HCT116 (cell line): ENCODE results near the gene ADD1. TPM values are rescaled to one million over a fixed set of nuclear protein-coding genes. Genes with fewer than 3 reads are reported as not detected.

Source experiments
- ATAC-seq: fragments of 200-7000 bp; cut with Tn5 transposase; 2 replicates; pipeline ENCODE4 v1.9.1; 2020; ENCODE audit warnings: mild to moderate bottlenecking, moderate library complexity
- BruUV-seq: library from RNA; stranded (reverse); fragments of 400-500 nt; replicated peaks from 2 replicates; lab custom pipeline; 2021; lab: Mats Ljungman, UMichigan
- CTCF ChIA-PET: fragments of 300-600 bp; sonication (Branson Sonifier 250); formaldehyde crosslinking; loops from one replicate; lab custom pipeline; 2021; ENCODE audit warnings: antibody characterized with exemption; lab: Charles Lee
- POLR2A ChIA-PET: fragments of 300-600, 350-600 bp; sonication (Branson Sonifier 250); formaldehyde crosslinking; loops from one replicate; lab custom pipeline; 2021; ENCODE audit warnings: antibody characterized with exemption; lab: Charles Lee
- RAD21 ChIA-PET, 2 experiments: fragments of 300-600 bp; sonication (Branson Sonifier 250); formaldehyde crosslinking; loops; one replicate each; lab custom pipeline; 2023; ENCODE audit warnings: low total read pairs in 2 of 2; ENCODE audit not compliant: uncharacterized antibody in 2 of 2, unreplicated experiment in 2 of 2, low non-redundant PET in 1 of 2; lab: Charles Lee
- DNase-seq: peaks from one replicate; pipeline ENCODE4 v3.0.0-alpha.2; 2010; ENCODE audit warnings: low read depth, low spot score
- H2AFZ ChIP-seq: fragments of 200-600 bp; shearing (Covaris generic), sonication (generic); 2 replicates; pipeline ENCODE4 v1.6.1; 2017; ENCODE audit warnings: low read depth, mixed run types, mixed read lengths, antibody characterized with exemption, low read length; ENCODE audit not compliant: poor library complexity, severe bottlenecking
- H3K27ac ChIP-seq: 2 replicates; pipeline ENCODE4 v1.5.1; 2012; ENCODE audit warnings: low read depth, low read length
- H3K27me3 ChIP-seq: fragments of 200-600 bp; sonication (generic); 2 replicates; pipeline ENCODE4 v1.6.1; 2016; ENCODE audit warnings: mixed run types, low read length, mixed read lengths; ENCODE audit not compliant: insufficient read depth
- H3K36me3 ChIP-seq, 2 experiments: fragments of 200-500 bp in 1 of 2; fragments of 200-600 bp in 1 of 2; sonication (Bioruptor generic) in 1 of 2; sonication (generic) in 1 of 2; 2 replicates each; pipeline versions ENCODE4 v1.5.1 to v1.6.1; 2014 to 2016; ENCODE audit warnings: low read length in 2 of 2, inconsistent platforms in 1 of 2, mixed read lengths in 1 of 2, mixed run types in 1 of 2; ENCODE audit not compliant: insufficient read depth in 2 of 2, control insufficient read depth in 1 of 2
- H3K4me1 ChIP-seq, 2 experiments: fragments of 200-600 bp in 1 of 2; sonication (generic) in 1 of 2; 2 replicates each; pipeline versions ENCODE4 v1.5.1 to v1.6.1; 2012 to 2017; ENCODE audit warnings: low read length in 2 of 2, inconsistent platforms in 1 of 2, mild to moderate bottlenecking in 1 of 2, mixed read lengths in 1 of 2, mixed run types in 1 of 2, moderate library complexity in 1 of 2; ENCODE audit not compliant: insufficient read depth in 2 of 2, control insufficient read depth in 1 of 2
- H3K4me2 ChIP-seq: fragments of 200-600 bp; sonication (generic); 2 replicates; pipeline ENCODE4 v1.6.1; 2017; ENCODE audit warnings: mixed run types, low read length, mixed read lengths
- H3K4me3 ChIP-seq, 2 experiments: fragments of 200-600 bp in 1 of 2; sonication (generic) in 1 of 2; replicated peaks in 1 of 2; 2 replicates each; pipeline ENCODE4 v1.5.1; 2011 to 2016; ENCODE audit warnings: low read length in 2 of 2, control low read depth in 1 of 2, low read depth in 1 of 2, mild to moderate bottlenecking in 1 of 2, mixed read lengths in 1 of 2, mixed run types in 1 of 2
- H3K79me2 ChIP-seq: fragments of 200-600 bp; sonication (generic); 2 replicates; pipeline ENCODE4 v1.6.1; 2017; ENCODE audit warnings: mild to moderate bottlenecking, mixed run types, low read length, moderate library complexity, mixed read lengths; ENCODE audit not compliant: insufficient read depth
- H3K9ac ChIP-seq: fragments of 200-600 bp; sonication (generic); 2 replicates; pipeline ENCODE4 v1.6.1; 2016; ENCODE audit warnings: low read length, mixed read lengths
- H3K9me2 ChIP-seq: fragments of 200-600 bp; sonication (generic), shearing (Covaris generic); 2 replicates; pipeline ENCODE4 v1.6.1; 2017; ENCODE audit warnings: mixed run types, mild to moderate bottlenecking, moderate library complexity; ENCODE audit not compliant: insufficient read depth
- H3K9me3 ChIP-seq, 2 experiments: fragments of 200-500 bp in 1 of 2; fragments of 200-600 bp in 1 of 2; sonication (Bioruptor generic) in 1 of 2; sonication (generic) in 1 of 2; 2 replicates each; pipeline ENCODE4 v1.6.1; 2014 to 2017; ENCODE audit warnings: low read length in 2 of 2, mixed read lengths in 2 of 2, inconsistent platforms in 1 of 2, low read depth in 1 of 2, mild to moderate bottlenecking in 1 of 2, mixed run types in 1 of 2, moderate library complexity in 1 of 2; ENCODE audit not compliant: control insufficient read depth in 1 of 2, insufficient read depth in 1 of 2
- H4K20me1 ChIP-seq: fragments of 200-600 bp; sonication (generic), shearing (Covaris generic); 2 replicates; pipeline ENCODE4 v1.6.1; 2017; ENCODE audit warnings: mixed run types, mild to moderate bottlenecking, moderate library complexity; ENCODE audit not compliant: insufficient read depth
- CEBPB ChIP-seq: IDR thresholded peaks from 2 replicates; pipeline ENCODE4 v1.6.1; 2012; ENCODE audit warnings: low read depth
- ELF1 ChIP-seq: IDR thresholded peaks from 2 replicates; pipeline ENCODE4 v1.6.1; 2012; ENCODE audit warnings: low read depth, borderline replicate concordance
- EZH2 ChIP-seq: fragments of 200-600 bp; sonication (generic); IDR thresholded peaks from 2 replicates; pipeline ENCODE4 v1.6.1; 2017; ENCODE audit warnings: antibody characterized with exemption, mixed run types
- EZH2phosphoT487 ChIP-seq: fragments of 200-600 bp; IDR thresholded peaks from 2 replicates; pipeline ENCODE4 v1.6.1; 2018; ENCODE audit warnings: antibody characterized with exemption, borderline replicate concordance
- FOSL1 ChIP-seq: IDR thresholded peaks from 2 replicates; pipeline ENCODE4 v1.6.1; 2012; ENCODE audit warnings: low read depth
- POLR2A ChIP-seq: IDR thresholded peaks from 2 replicates; pipeline ENCODE4 v1.7.0; 2011; ENCODE audit warnings: borderline replicate concordance; ENCODE audit not compliant: insufficient read depth, insufficient read length; ENCODE audit errors: extremely low read depth
- POLR2AphosphoS5 ChIP-seq: IDR thresholded peaks from 2 replicates; pipeline ENCODE4 v1.6.1; 2011; ENCODE audit warnings: mild to moderate bottlenecking, low read depth, low read length, moderate library complexity
- RAD21 ChIP-seq: IDR thresholded peaks from 2 replicates; pipeline ENCODE4 v1.6.1; 2012; ENCODE audit warnings: low read depth, mild to moderate bottlenecking
- SP1 ChIP-seq: IDR thresholded peaks from 2 replicates; pipeline ENCODE4 v1.6.1; 2012; ENCODE audit warnings: low read depth
- SRF ChIP-seq: IDR thresholded peaks from 2 replicates; pipeline ENCODE4 v1.6.1; 2012; ENCODE audit warnings: low read depth
- TCF7L2 ChIP-seq: IDR thresholded peaks from 2 replicates; pipeline ENCODE4 v1.7.0; 2011; ENCODE audit warnings: borderline replicate concordance, inconsistent platforms; ENCODE audit not compliant: insufficient read depth, insufficient read length; ENCODE audit errors: extremely low read depth
- ZFX ChIP-seq: fragments of 450-650 bp; IDR thresholded peaks from 2 replicates; pipeline ENCODE4 v1.6.1; 2017
- ZNF274 ChIP-seq: fragments of 200-500 bp; sonication (Bioruptor generic); IDR thresholded peaks from 2 replicates; pipeline ENCODE4 v1.6.1; 2014; ENCODE audit warnings: mild to moderate bottlenecking, low read depth, low read length, inconsistent platforms
- intact Hi-C: fragments of 100-400 bp; cut with micrococcal nuclease; formaldehyde crosslinking; loops from 2 replicates; pipeline ENCODE4 v1.10.0; 2022
- total RNA-seq: library from RNA; stranded (reverse); gene quantifications from one replicate; pipeline ENCODE4 v1.2.1, GENCODE V29; 2021; ENCODE audit not compliant: unreplicated experiment
- TF ChIP-seq, protein P1 (sequence below), 3 experiments: fragments of 200-600 bp in 1 of 3; sonication (generic) in 1 of 3; IDR thresholded peaks in 2 of 3; conservative IDR thresholded peaks in 1 of 3; 2 replicates each; pipeline ENCODE4 v1.5.1; 2012 to 2017; ENCODE audit warnings: low read depth in 2 of 3, low read length in 2 of 3, antibody characterized with exemption in 1 of 3, borderline replicate concordance in 1 of 3, control low read depth in 1 of 3, mild to moderate bottlenecking in 1 of 3, mixed read lengths in 1 of 3, mixed run types in 1 of 3, moderate library complexity in 1 of 3; ENCODE audit not compliant: insufficient read depth in 1 of 3
- TF ChIP-seq, protein P2 (sequence below): IDR thresholded peaks from 2 replicates; pipeline ENCODE4 v1.6.1; 2012
- TF ChIP-seq, protein P3 (sequence below): IDR thresholded peaks from 2 replicates; pipeline ENCODE4 v1.6.1; 2012; ENCODE audit warnings: low read depth
- TF ChIP-seq, protein P4 (sequence below): IDR thresholded peaks from 2 replicates; pipeline ENCODE4 v1.6.1; 2011; ENCODE audit warnings: mild to moderate bottlenecking, low read length, moderate library complexity; ENCODE audit not compliant: insufficient replicate concordance; ENCODE audit errors: extremely low read depth
- TF ChIP-seq, protein P5 (sequence below): IDR thresholded peaks from 2 replicates; pipeline ENCODE4 v1.6.1; 2012

ADD1 gene
- total RNA-seq, 1 experiment from 2014 or later: 139 TPM

DNA sequence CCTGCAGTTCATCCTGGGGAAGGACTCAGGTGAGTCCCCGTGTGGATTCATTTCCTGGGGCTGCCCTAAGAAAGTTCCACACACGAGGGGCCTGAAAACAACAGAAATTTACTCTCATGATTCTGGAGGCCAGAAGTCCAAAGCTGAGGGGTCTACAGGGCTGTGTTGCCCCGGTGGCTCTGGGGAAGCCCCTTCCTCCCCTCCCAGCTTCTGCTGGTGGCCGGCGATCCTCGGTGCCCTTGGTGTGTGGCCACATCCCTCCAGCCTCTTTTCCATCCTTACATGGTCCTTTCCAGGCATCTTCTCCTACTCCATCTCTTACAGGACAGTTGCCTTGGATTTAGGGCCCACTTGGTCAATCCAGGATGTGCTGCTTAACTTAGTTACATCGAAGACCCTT, 35.6 kb upstream of the ADD1 start:
- Histone ChIP-seq H3K27ac (no peak overlapping the region), H3K9me3 (no peaks in the 10 kb centered on the region), H3K4me3 (no peak overlapping the region), H3K36me3 (no peaks in the 10 kb centered on the region), H3K9ac (no peak overlapping the region), H3K27me3 (no peaks in the 10 kb centered on the region), H2AFZ (no peak overlapping the region), H3K4me1 (peaks cover 25 to 50% of the 10 kb centered on the region in 2 experiments; a peak in 3 of 4 replicates), H3K79me2 (peaks cover 13% of the 10 kb centered on the region), H3K4me2 (no peak overlapping the region), H4K20me1 (no peaks in the 10 kb centered on the region), H3K9me2 (no peaks in the 10 kb centered on the region)
- ChIA-PET RAD21 (no interaction called here), POLR2A (no interaction called here), CTCF (no interaction called here)
- DNase-seq (no peak), ATAC-seq (no peak)
- no TSS peak for BruUV-seq
- TF ChIP-seq, protein P1, sequence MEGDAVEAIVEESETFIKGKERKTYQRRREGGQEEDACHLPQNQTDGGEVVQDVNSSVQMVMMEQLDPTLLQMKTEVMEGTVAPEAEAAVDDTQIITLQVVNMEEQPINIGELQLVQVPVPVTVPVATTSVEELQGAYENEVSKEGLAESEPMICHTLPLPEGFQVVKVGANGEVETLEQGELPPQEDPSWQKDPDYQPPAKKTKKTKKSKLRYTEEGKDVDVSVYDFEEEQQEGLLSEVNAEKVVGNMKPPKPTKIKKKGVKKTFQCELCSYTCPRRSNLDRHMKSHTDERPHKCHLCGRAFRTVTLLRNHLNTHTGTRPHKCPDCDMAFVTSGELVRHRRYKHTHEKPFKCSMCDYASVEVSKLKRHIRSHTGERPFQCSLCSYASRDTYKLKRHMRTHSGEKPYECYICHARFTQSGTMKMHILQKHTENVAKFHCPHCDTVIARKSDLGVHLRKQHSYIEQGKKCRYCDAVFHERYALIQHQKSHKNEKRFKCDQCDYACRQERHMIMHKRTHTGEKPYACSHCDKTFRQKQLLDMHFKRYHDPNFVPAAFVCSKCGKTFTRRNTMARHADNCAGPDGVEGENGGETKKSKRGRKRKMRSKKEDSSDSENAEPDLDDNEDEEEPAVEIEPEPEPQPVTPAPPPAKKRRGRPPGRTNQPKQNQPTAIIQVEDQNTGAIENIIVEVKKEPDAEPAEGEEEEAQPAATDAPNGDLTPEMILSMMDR (IDR thresholded peaks at IDR 0.05 in 2 of 3, conservative IDR thresholded peaks at IDR 0.05 in 1 of 3; ENCODE audit: borderline replicate concordance in 1 of 3, insufficient read depth in 1 of 3, low read depth in 2 of 3, low read length in 2 of 3): no peak
- no peak for TF ChIP-seq EZH2phosphoT487
- no peak for TF ChIP-seq ELF1
- TF ChIP-seq CEBPB: no peak
- TF ChIP-seq EZH2: no peak
- TF ChIP-seq, protein P2, sequence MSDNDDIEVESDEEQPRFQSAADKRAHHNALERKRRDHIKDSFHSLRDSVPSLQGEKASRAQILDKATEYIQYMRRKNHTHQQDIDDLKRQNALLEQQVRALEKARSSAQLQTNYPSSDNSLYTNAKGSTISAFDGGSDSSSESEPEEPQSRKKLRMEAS: no peak
- TF ChIP-seq TCF7L2: no peak
- no peak for TF ChIP-seq SP1
- no peak for TF ChIP-seq POLR2AphosphoS5
- TF ChIP-seq SRF: no peak
- no peak for TF ChIP-seq ZFX
- TF ChIP-seq, protein P3, sequence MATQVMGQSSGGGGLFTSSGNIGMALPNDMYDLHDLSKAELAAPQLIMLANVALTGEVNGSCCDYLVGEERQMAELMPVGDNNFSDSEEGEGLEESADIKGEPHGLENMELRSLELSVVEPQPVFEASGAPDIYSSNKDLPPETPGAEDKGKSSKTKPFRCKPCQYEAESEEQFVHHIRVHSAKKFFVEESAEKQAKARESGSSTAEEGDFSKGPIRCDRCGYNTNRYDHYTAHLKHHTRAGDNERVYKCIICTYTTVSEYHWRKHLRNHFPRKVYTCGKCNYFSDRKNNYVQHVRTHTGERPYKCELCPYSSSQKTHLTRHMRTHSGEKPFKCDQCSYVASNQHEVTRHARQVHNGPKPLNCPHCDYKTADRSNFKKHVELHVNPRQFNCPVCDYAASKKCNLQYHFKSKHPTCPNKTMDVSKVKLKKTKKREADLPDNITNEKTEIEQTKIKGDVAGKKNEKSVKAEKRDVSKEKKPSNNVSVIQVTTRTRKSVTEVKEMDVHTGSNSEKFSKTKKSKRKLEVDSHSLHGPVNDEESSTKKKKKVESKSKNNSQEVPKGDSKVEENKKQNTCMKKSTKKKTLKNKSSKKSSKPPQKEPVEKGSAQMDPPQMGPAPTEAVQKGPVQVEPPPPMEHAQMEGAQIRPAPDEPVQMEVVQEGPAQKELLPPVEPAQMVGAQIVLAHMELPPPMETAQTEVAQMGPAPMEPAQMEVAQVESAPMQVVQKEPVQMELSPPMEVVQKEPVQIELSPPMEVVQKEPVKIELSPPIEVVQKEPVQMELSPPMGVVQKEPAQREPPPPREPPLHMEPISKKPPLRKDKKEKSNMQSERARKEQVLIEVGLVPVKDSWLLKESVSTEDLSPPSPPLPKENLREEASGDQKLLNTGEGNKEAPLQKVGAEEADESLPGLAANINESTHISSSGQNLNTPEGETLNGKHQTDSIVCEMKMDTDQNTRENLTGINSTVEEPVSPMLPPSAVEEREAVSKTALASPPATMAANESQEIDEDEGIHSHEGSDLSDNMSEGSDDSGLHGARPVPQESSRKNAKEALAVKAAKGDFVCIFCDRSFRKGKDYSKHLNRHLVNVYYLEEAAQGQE: no peak
- no peak for TF ChIP-seq FOSL1
- TF ChIP-seq ZNF274: no peak
- TF ChIP-seq RAD21: no peak
- TF ChIP-seq, protein P4, sequence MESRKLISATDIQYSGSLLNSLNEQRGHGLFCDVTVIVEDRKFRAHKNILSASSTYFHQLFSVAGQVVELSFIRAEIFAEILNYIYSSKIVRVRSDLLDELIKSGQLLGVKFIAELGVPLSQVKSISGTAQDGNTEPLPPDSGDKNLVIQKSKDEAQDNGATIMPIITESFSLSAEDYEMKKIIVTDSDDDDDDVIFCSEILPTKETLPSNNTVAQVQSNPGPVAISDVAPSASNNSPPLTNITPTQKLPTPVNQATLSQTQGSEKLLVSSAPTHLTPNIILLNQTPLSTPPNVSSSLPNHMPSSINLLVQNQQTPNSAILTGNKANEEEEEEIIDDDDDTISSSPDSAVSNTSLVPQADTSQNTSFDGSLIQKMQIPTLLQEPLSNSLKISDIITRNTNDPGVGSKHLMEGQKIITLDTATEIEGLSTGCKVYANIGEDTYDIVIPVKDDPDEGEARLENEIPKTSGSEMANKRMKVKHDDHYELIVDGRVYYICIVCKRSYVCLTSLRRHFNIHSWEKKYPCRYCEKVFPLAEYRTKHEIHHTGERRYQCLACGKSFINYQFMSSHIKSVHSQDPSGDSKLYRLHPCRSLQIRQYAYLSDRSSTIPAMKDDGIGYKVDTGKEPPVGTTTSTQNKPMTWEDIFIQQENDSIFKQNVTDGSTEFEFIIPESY: no peak
- TF ChIP-seq POLR2A: no peak
- TF ChIP-seq, protein P5, sequence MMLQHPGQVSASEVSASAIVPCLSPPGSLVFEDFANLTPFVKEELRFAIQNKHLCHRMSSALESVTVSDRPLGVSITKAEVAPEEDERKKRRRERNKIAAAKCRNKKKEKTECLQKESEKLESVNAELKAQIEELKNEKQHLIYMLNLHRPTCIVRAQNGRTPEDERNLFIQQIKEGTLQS: no peak
- intact Hi-C loops: no loop called here
